GM12872 (cell line): ENCODE results near the gene POMGNT2.

Experiments
- CTCF ChIP-seq: IDR thresholded peaks from 3 replicates; pipeline ENCODE4 v1.5.1; 2011; ENCODE audit warnings: low read depth, mild to moderate bottlenecking, low read length, moderate library complexity; ENCODE audit not compliant: insufficient read depth

POMGNT2 gene

GRCh38 chr3:43036621-43037423, 69.1 kb downstream of the POMGNT2 start:
- no peak for TF ChIP-seq CTCF

GRCh38 chr3:43035801-43036365, 70.0 kb downstream of the POMGNT2 start:
- no peak for TF ChIP-seq CTCF

GRCh38 chr3:43034911-43035310, 71.0 kb downstream of the POMGNT2 start:
- no peak for TF ChIP-seq CTCF

GRCh38 chr3:43034200-43034599, 71.7 kb downstream of the POMGNT2 start:
- TF ChIP-seq CTCF, result no peak

- TF ChIP-seq CTCF, result no peak
Observed at GRCh38 chr3:43032646-43033628, 72.9 kb downstream of the POMGNT2 start.

GRCh38 chr3:43031889-43032545, 73.9 kb downstream of the POMGNT2 start:
- no peak for TF ChIP-seq CTCF

- TF ChIP-seq CTCF, result no peak
Observed at GRCh38 chr3:43031485-43031884, 74.4 kb downstream of the POMGNT2 start.
